Measurements from ENCODE around the gene SLC38A11. TPM values are rescaled to one million over a fixed set of nuclear protein-coding genes. Genes with fewer than 3 reads are reported as not detected.

The SLC38A11 gene
- total RNA-seq, 1 donor from 2014 or later, result not detected

GRCh38 chr2:164896634-164897355 lies 58.5 kb downstream of the SLC38A11 start:
- H3K4me3 ChIP-seq (ENCODE audit: low read depth, low read length), result no peak overlapping the region
- DNase-seq (ENCODE audit: low read depth), result peak; percentile 93
- no peak for FAIRE-seq
- no peak for TF ChIP-seq CTCF (IDR thresholded peaks at IDR 0.05; ENCODE audit: insufficient read depth, low read length, severe bottlenecking)
- no peaks in the 10 kb centered on the region for H3K27me3 ChIP-seq (ENCODE audit: control insufficient read depth, insufficient read depth, low read length)
- no peaks in the 10 kb centered on the region for H3K36me3 ChIP-seq (ENCODE audit: control insufficient read depth, insufficient read depth, low read length)

GRCh38 chr2:164896226-164896625 lies 59.1 kb downstream of the SLC38A11 start:
- no peak overlapping the region for H3K4me3 ChIP-seq (ENCODE audit: low read depth, low read length)
- TF ChIP-seq CTCF (IDR thresholded peaks at IDR 0.05; ENCODE audit: insufficient read depth, low read length, severe bottlenecking), result no peak
- no peaks in the 10 kb centered on the region for H3K36me3 ChIP-seq (ENCODE audit: control insufficient read depth, insufficient read depth, low read length)
- FAIRE-seq, result no peak
- DNase-seq (ENCODE audit: low read depth), result peak; percentile 55
- no peaks in the 10 kb centered on the region for H3K27me3 ChIP-seq (ENCODE audit: control insufficient read depth, insufficient read depth, low read length)

GRCh38 chr2:164891460-164891859 lies 63.9 kb downstream of the SLC38A11 start:
- Histone ChIP-seq H3K4me3 (ENCODE audit: low read depth, low read length) (no peak overlapping the region), H3K36me3 (ENCODE audit: control insufficient read depth, insufficient read depth, low read length) (no peaks in the 10 kb centered on the region), H3K27me3 (ENCODE audit: control insufficient read depth, insufficient read depth, low read length) (no peaks in the 10 kb centered on the region)
- DNase-seq (ENCODE audit: low read depth) (no peak), FAIRE-seq (no peak)
- TF ChIP-seq CTCF (IDR thresholded peaks at IDR 0.05; ENCODE audit: insufficient read depth, low read length, severe bottlenecking), result no peak

GRCh38 chr2:164890544-164890943 lies 64.8 kb downstream of the SLC38A11 start:
- H3K36me3 ChIP-seq (ENCODE audit: control insufficient read depth, insufficient read depth, low read length), result no peaks in the 10 kb centered on the region
- TF ChIP-seq CTCF (IDR thresholded peaks at IDR 0.05; ENCODE audit: insufficient read depth, low read length, severe bottlenecking), result no peak
- no peak overlapping the region for H3K4me3 ChIP-seq (ENCODE audit: low read depth, low read length)
- no peak for FAIRE-seq
- H3K27me3 ChIP-seq (ENCODE audit: control insufficient read depth, insufficient read depth, low read length), result no peaks in the 10 kb centered on the region
- no peak for DNase-seq (ENCODE audit: low read depth)

- no peaks in the 10 kb centered on the region for H3K27me3 ChIP-seq (ENCODE audit: control insufficient read depth, insufficient read depth, low read length)
- DNase-seq (ENCODE audit: low read depth) (no peak), FAIRE-seq (no peak)
- no peak overlapping the region for H3K4me3 ChIP-seq (ENCODE audit: low read depth, low read length)
- TF ChIP-seq CTCF (IDR thresholded peaks at IDR 0.05; ENCODE audit: insufficient read depth, low read length, severe bottlenecking), result no peak
- H3K36me3 ChIP-seq (ENCODE audit: control insufficient read depth, insufficient read depth, low read length), result no peaks in the 10 kb centered on the region
Measured at GRCh38 chr2:164888592-164888991, 66.7 kb downstream of the SLC38A11 start.
